Esophagus muscularis mucosa (tissue), 4 donors: ENCODE data around the gene DAAM2. TPM values are rescaled to one million over a fixed set of nuclear protein-coding genes. Genes with fewer than 3 reads are reported as not detected.

Experiments used
- DNase-seq: peaks from one replicate; pipeline ENCODE4 v3.0.0-alpha.2; 2017; ENCODE audit errors: extremely low spot score
- H3K27ac ChIP-seq, 4 donors: fragments of 200-600 bp; sonication (generic); replicated peaks in 1 of 4; 1 replicate in 3 of 4; 2 replicates in 1 of 4; pipeline ENCODE4 v1.5.1; 2016 to 2019; ENCODE audit warnings: mild to moderate bottlenecking in 1 of 4
- H3K27me3 ChIP-seq, 4 donors: fragments of 200-600 bp; sonication (generic); one replicate each; pipeline versions ENCODE4 v1.5.1 to v1.6.0; 2016 to 2019
- H3K36me3 ChIP-seq, 4 donors: fragments of 200-600 bp; sonication (generic); one replicate each; pipeline ENCODE4 v1.5.1; 2016 to 2019
- H3K4me1 ChIP-seq, 4 donors: fragments of 200-600 bp; sonication (generic); one replicate each; pipeline ENCODE4 v1.5.1; 2016 to 2019
- H3K4me3 ChIP-seq, 4 donors: fragments of 200-600 bp; sonication (generic); 1 replicate in 2 of 4; 2 replicates in 2 of 4; pipeline ENCODE4 v1.5.1; 2016 to 2019; ENCODE audit warnings: mild to moderate bottlenecking in 4 of 4, moderate library complexity in 1 of 4
- H3K9me3 ChIP-seq, 4 donors: fragments of 200-600 bp; sonication (generic); 1 replicate in 3 of 4; 2 replicates in 1 of 4; pipeline ENCODE4 v1.5.1; 2016 to 2019
- EP300 ChIP-seq: sonication (generic); formaldehyde crosslinking; IDR thresholded peaks from one replicate; pipeline ENCODE4 v1.6.1; 2017; ENCODE audit warnings: antibody characterized with exemption
- POLR2A ChIP-seq: fragments of 450-650 bp; IDR thresholded peaks from one replicate; pipeline ENCODE4 v1.6.1; 2017; ENCODE audit warnings: antibody characterized with exemption, moderate library complexity, mild to moderate bottlenecking, low read depth
- POLR2AphosphoS5 ChIP-seq, 2 donors: sonication (generic); formaldehyde crosslinking; IDR thresholded peaks; one replicate each; pipeline ENCODE4 v1.6.1; 2017; ENCODE audit warnings: antibody characterized with exemption in 2 of 2
- WGBS: methylation state at CpG from one replicate; pipeline ENCODE4 v1.1.5; 2018; 5-methylcytosine and 5-hydroxymethylcytosine counted together
- intact Hi-C: fragments of 100-400 bp; cut with DNase I; formaldehyde crosslinking; loops from one replicate; pipeline ENCODE4 v1.15.1; 2023
- total RNA-seq, 4 donors: library from RNA; depleted of rRNA; stranded (reverse); fragments of >200 nt; gene quantifications; one replicate each; pipeline versions ENCODE4 v1.1.0 to v1.2.1, GENCODE V29; 2016
- TF ChIP-seq, protein P1 (sequence below), 3 experiments: fragments of 200-600 bp in 2 of 3; fragments of 450-650 bp in 1 of 3; sonication (generic) in 2 of 3; IDR thresholded peaks; one replicate each; pipeline ENCODE4 v1.5.1; 2017 to 2019; ENCODE audit warnings: antibody characterized with exemption in 3 of 3, mild to moderate bottlenecking in 2 of 3, moderate library complexity in 1 of 3

The DAAM2 gene
- total RNA-seq, 4 donors from 2014 or later, result 221 to 446 (median 392) TPM

DNA sequence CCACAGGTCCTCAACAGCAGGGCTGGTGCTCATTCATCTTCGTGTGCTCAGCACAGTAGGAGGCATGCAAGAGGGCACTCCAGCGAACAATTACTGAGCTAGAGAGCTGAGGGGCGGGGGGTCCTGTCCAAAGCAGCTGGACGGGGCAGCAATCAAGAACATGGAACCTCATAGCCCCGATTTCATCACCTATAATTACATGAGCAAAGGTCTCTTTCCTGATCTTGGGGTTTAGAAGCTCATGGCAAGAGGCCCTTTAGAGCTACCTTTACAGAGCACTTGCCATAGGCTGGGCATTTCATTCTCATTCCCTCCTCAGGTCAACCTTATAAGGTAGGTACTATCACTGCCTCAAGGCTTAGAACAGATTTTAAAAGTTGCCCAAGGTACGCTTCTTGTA is 131.7 kb downstream of the DAAM2 start:
- Histone ChIP-seq H3K27me3 (no peaks in the 10 kb centered on the region), H3K36me3 (peaks cover 29 to 74% (median 62%) of the 10 kb centered on the region in 4 donors), H3K4me3 (no peak overlapping the region), H3K9me3 (no peaks in the 10 kb centered on the region), H3K4me1 (peaks cover 17 to 32% (median 24%) of the 10 kb centered on the region in 4 donors), H3K27ac (no peak overlapping the region)
- intact Hi-C loops, result no loop called here
- TF ChIP-seq POLR2A (no peak), EP300 (no peak), POLR2AphosphoS5 (IDR thresholded peaks at IDR 0.05) (no peak)
- TF ChIP-seq, protein P1, sequence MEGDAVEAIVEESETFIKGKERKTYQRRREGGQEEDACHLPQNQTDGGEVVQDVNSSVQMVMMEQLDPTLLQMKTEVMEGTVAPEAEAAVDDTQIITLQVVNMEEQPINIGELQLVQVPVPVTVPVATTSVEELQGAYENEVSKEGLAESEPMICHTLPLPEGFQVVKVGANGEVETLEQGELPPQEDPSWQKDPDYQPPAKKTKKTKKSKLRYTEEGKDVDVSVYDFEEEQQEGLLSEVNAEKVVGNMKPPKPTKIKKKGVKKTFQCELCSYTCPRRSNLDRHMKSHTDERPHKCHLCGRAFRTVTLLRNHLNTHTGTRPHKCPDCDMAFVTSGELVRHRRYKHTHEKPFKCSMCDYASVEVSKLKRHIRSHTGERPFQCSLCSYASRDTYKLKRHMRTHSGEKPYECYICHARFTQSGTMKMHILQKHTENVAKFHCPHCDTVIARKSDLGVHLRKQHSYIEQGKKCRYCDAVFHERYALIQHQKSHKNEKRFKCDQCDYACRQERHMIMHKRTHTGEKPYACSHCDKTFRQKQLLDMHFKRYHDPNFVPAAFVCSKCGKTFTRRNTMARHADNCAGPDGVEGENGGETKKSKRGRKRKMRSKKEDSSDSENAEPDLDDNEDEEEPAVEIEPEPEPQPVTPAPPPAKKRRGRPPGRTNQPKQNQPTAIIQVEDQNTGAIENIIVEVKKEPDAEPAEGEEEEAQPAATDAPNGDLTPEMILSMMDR (IDR thresholded peaks at IDR 0.05), result no peak
- 79% methylated on average over 5 of the region's 6 CpGs for WGBS
- DNase-seq, result no peak

DNA sequence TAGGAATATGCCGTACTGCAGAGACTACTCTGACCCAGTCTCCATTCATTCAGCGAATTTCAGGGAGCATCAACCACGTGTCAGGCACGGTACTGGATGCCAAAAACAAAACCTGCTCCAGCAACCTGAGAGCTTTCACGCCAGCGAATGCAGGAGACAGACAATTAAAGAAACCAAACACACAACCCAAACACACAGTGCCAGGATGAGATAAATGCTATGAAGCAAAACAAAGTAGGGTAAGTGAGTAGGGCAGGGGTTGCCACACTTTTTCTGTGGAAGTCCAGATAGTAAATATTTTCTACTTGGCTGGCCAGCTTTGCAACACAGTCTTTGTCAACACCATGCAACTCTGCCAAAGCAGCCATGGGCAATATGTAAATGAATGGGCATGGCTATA is 132.1 kb downstream of the DAAM2 start:
- Histone ChIP-seq H3K9me3 (no peaks in the 10 kb centered on the region), H3K36me3 (peaks cover 29 to 70% (median 61%) of the 10 kb centered on the region in 4 donors), H3K27me3 (no peaks in the 10 kb centered on the region), H3K4me1 (peaks cover 18 to 36% (median 24%) of the 10 kb centered on the region in 4 donors), H3K4me3 (no peak overlapping the region), H3K27ac (no peak overlapping the region)
- intact Hi-C loops, result no loop called here
- TF ChIP-seq EP300, result no peak
- TF ChIP-seq, protein P1 (IDR thresholded peaks at IDR 0.05), result no peak
- no peak for TF ChIP-seq POLR2A
- no peak for TF ChIP-seq POLR2AphosphoS5 (IDR thresholded peaks at IDR 0.05)
- WGBS, result 78% methylated on average over 6 of the region's 6 CpGs
- DNase-seq, result no peak

DNA sequence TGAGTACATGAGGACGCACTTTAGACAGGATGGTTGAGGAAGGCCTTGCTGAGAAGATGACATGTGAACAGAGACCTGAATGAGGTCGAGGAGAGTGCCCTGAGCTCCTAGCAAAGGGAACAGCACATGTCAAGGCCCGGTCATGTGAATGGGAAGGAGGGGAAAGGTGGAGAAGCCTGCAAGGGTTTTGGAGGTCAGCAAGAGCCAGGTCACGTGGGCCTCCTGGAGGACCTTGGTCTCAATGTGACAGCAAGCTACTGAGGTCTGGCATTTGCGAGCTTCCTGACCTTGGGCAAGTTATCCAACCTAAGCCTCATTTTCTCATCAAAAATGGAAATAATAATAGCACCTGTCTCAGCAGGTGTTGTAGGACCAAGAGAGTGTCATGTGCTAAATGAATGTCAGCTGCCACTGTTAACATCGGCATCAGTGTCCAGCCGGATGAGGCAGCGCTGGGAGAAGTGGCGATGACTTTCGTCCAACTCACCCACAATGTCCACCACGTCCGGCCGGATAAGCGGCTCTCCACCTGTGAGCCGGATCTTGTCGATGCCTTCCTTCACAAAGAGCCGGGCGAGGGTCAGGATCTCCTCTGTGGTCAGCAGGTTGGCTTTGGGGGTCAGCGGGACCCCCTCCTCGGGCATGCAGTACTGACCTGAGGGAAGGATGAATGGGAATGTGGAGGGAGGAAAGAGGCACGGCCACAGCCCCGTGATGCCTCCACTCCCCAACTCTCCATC is 133.2 kb downstream of the DAAM2 start:
- H3K27me3 ChIP-seq, result no peaks in the 10 kb centered on the region
- no peak for DNase-seq
- no peak overlapping the region for H3K4me3 ChIP-seq
- H3K4me1 ChIP-seq, result peaks cover 23 to 47% (median 32%) of the 10 kb centered on the region in 4 donors
- H3K27ac ChIP-seq, result no peak overlapping the region
- WGBS, result 93% methylated on average over 22 of the region's 22 CpGs
- intact Hi-C loops, result no loop called here
- TF ChIP-seq, protein P1 (IDR thresholded peaks at IDR 0.05), result no peak
- TF ChIP-seq EP300, result no peak
- no peak for TF ChIP-seq POLR2AphosphoS5 (IDR thresholded peaks at IDR 0.05)
- TF ChIP-seq POLR2A, result no peak
- H3K36me3 ChIP-seq, result peaks cover 26 to 67% (median 58%) of the 10 kb centered on the region in 4 donors
- H3K9me3 ChIP-seq, result no peaks in the 10 kb centered on the region

GRCh38 chr6:39925931-39926290 is 133.7 kb downstream of the DAAM2 start:
- intact Hi-C loops, result no loop called here
- TF ChIP-seq POLR2A (no peak), POLR2AphosphoS5 (IDR thresholded peaks at IDR 0.05) (no peak), EP300 (no peak)
- TF ChIP-seq, protein P1 (IDR thresholded peaks at IDR 0.05), result no peak
- H3K27me3 ChIP-seq, result no peaks in the 10 kb centered on the region
- 96% methylated on average over 3 of the region's 3 CpGs for WGBS
- no peak overlapping the region for H3K27ac ChIP-seq
- H3K4me1 ChIP-seq, result peaks cover 28 to 52% (median 38%) of the 10 kb centered on the region in 4 donors
- no peak for DNase-seq
- no peak overlapping the region for H3K4me3 ChIP-seq
- H3K9me3 ChIP-seq, result no peaks in the 10 kb centered on the region
- H3K36me3 ChIP-seq, result peaks cover 21 to 62% (median 52%) of the 10 kb centered on the region in 4 donors
